ENCODE measurements around the gene DPRX. TPM values are rescaled to one million over a fixed set of nuclear protein-coding genes. Genes with fewer than 3 reads are reported as not detected.

DPRX gene
- total and polyA plus RNA-seq, 2 donors (not counting 3 experiments of a cell fraction or from before 2014, with no cell fraction given): not detected

DNA sequence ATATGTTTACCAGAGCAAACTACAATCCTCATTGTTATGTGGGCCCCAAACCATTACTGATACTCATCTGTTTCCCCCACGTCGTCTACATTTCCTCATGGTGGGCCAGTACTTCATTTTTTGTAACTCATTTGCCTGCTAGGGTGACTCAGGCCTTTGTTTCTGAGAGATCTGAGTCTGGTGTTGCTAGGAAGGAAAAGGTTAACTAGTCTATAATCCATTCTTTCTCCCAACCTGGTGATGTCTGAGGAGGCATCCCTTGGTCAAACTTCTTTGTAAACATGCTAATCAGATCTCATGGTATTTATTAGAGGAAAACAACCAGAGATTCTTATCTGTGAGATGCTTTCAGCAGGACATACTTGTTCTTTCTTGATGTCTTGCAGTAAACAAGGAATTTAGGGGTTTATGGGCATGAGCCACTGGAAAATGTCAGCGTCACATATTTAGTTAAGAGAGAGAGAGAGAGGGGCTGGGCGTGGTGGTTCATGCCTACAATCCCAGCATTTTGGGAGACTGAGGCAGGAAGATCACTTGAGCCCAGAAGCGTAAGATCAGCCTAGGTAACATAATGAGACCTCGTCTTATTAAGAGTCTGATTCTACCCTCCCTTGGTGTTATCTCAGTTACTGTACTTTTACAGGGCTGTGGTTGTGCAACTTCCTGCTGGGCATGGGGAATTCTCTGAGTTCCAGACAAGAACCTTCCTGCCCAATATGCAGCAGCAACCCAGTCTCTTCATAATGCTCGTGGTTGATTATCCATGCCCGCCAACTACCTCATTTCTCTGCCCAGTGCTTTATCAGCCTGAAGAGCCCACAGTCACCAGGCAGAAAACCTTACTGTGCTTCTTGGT is 9.7 kb upstream of the DPRX start:
- TF ChIP-seq CTCF (IDR thresholded peaks at IDR 0.05; ENCODE audit: extremely low read depth in 1 of 2, insufficient read depth in 1 of 2, low read depth in 1 of 2, low read length in 2 of 2) (no peak), MYC (IDR thresholded peaks at IDR 0.05; ENCODE audit: low read depth, low read length) (no peak), FOS (IDR thresholded peaks at IDR 0.05; ENCODE audit: borderline replicate concordance, insufficient read depth, low read length) (no peak), POLR2AphosphoS5 (IDR thresholded peaks at IDR 0.05; ENCODE audit: insufficient read depth, low read depth, low read length) (no peak), GATA2 (IDR thresholded peaks at IDR 0.05; ENCODE audit: insufficient read depth, insufficient read length, low read depth, low read length) (no peak)
- TF ChIP-seq, protein P1, sequence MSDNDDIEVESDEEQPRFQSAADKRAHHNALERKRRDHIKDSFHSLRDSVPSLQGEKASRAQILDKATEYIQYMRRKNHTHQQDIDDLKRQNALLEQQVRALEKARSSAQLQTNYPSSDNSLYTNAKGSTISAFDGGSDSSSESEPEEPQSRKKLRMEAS (IDR thresholded peaks at IDR 0.05; ENCODE audit: insufficient read depth, insufficient read length): no peak
- DNase-seq (ENCODE audit: low read depth, low spot score) (no peak), FAIRE-seq (no peak)
- Histone ChIP-seq H3K9me3 (replicated peaks; ENCODE audit: control insufficient read depth, insufficient read depth, low read length) (peaks cover 4% of the 10 kb centered on the region), H3K9ac (replicated peaks; ENCODE audit: extremely low read depth, insufficient read depth, low read length) (no peak overlapping the region), H3K27ac (ENCODE audit: insufficient read depth, low read depth, low read length) (no peak overlapping the region), H3K36me3 (ENCODE audit: control insufficient read depth in 2 of 2, extremely low read depth in 1 of 2, insufficient read depth in 2 of 2, low read length in 2 of 2) (no peaks in the 10 kb centered on the region), H3K4me2 (ENCODE audit: insufficient read depth, low read length) (no peak overlapping the region), H4K20me1 (replicated peaks; ENCODE audit: control insufficient read depth, extremely low read depth, insufficient read depth, low read length) (no peaks in the 10 kb centered on the region), H3K79me2 (ENCODE audit: control insufficient read depth, insufficient read depth, low read length) (no peaks in the 10 kb centered on the region), H2AFZ (ENCODE audit: low read depth, low read length) (no peak overlapping the region), H3K4me1 (ENCODE audit: control insufficient read depth, extremely low read depth, insufficient read depth, low read length) (no peaks in the 10 kb centered on the region), H3K4me3 (replicated peaks in 1 of 3; ENCODE audit: insufficient read depth in 1 of 3, low read depth in 1 of 3, low read length in 3 of 3) (no peak overlapping the region), H3K27me3 (ENCODE audit: control insufficient read depth in 2 of 2, insufficient read depth in 2 of 2, low read length in 2 of 2) (no peaks in the 10 kb centered on the region), H3K9me1 (replicated peaks; ENCODE audit: control insufficient read depth, extremely low read depth, insufficient read depth, low read length) (no peaks in the 10 kb centered on the region)
- no TSS peak for BruUV-seq (replicated peaks)
- CTCF ChIA-PET: no interaction called here
- POLR2A ChIA-PET: no interaction called here
- dilution Hi-C loops (cut with MboI; ENCODE audit: extremely low pct_ligation_motif_present, low sequenced_read_pairs) (no loop called here), intact Hi-C loops (cut with micrococcal nuclease) (no loop called here)

All from endothelial cell of umbilical vein (primary cell).